Left renal pelvis (tissue), 4 donors: Measurements from ENCODE around the gene CFHR1. TPM values are rescaled to one million over a fixed set of nuclear protein-coding genes. Genes with fewer than 3 reads are reported as not detected.

Experiments used
- DNase-seq, 4 donors: peaks; one replicate each; pipeline ENCODE4 v3.0.0-alpha.2; 2013; ENCODE audit warnings: low read depth in 4 of 4, low spot score in 3 of 4
- polyA plus RNA-seq, 4 donors: library from polyadenylated mRNA; unstranded; fragments of 120-200 nt; gene quantifications; one replicate each; pipeline ENCODE4 v1.2.1, GENCODE V29; 2013; ENCODE audit not compliant: insufficient read length in 4 of 4

Gene CFHR1
- polyA plus RNA-seq, 4 donors, result 0.60 to 3.7 TPM; not detected in 2

GRCh38 chr1:196873385-196873784, 53.9 kb downstream of the CFHR1 start:
- no peak for DNase-seq

DNA sequence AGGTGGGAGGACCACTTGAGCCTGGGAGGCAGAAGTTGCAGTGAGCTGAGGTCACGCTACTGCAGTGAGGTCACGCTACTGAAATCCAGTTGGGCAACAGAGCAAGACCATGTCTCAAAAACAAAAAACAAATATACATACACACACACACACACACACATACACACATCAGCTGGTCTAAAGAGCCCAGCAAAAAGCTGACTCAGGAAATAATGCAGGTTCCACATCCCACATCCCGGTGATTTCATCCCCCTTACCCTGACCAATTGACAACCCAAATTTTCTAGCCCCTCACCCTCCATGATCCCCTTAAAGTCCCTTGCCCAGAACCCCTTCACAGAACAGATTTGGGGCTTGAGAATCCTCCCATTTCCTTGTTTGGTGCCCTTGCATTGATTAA, 56.4 kb downstream of the CFHR1 start:
- DNase-seq, result no peak

DNA sequence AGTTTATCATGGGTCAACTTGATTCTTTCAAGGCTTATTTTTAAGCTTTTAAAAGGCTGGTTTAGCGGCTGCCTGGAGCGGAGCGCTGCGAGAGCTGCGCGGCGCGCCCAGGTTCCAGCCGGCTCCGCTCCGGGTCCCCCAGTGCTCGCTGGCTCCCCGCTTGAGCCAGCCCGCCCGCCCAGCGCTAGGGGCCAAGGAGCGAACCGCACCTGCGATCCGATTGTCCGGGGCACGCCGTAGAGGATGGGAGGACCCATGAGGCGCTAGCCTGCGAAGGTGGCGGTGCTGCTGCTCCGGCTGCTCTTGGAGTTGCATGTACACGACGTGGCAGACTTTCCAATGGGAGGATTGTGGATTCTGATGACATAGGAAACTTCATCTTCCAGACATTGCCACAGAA, 58.4 kb downstream of the CFHR1 start:
- DNase-seq, result no peak

Other genes starting within 250 kb of the CFHR1 start
- gene KCNT2, start 211.3 kb upstream of the CFHR1 start, polyA plus RNA-seq, result 10 to 100 TPM in 3 of 4 donors, 1 to 10 TPM in 1; 8.0 to 13.9 (median 12.0) TPM
- gene CFH, start 167.7 kb upstream of the CFHR1 start, polyA plus RNA-seq, result 100 to 1,000 TPM in 1 of 4 donors, 10 to 100 TPM in 3; 19.5 to 102 (median 57.4) TPM
- 1 to 10 TPM in 1 of 4 donors, under 1 TPM in 3; 0.26 to 1.1 (median 0.47) TPM for gene CFHR3, start 44.9 kb upstream of the CFHR1 start, polyA plus RNA-seq
- gene CFHR4, start 68.3 kb downstream of the CFHR1 start, polyA plus RNA-seq, result under 1 TPM in 1 of 4 donors, not detected in 3; 0.07 TPM
- under 1 TPM in 2 of 4 donors, not detected in 2; 0.11 to 0.68 TPM for gene CFHR2, start 124.0 kb downstream of the CFHR1 start, polyA plus RNA-seq
- not detected for gene CFHR5, start 157.8 kb downstream of the CFHR1 start, polyA plus RNA-seq
- under 1 TPM in 1 of 4 donors, not detected in 3; 0.72 TPM for gene F13B, start 247.5 kb downstream of the CFHR1 start, polyA plus RNA-seq